Heart left ventricle (tissue), 16 donors: ENCODE results near the gene DBR1. TPM values are rescaled to one million over a fixed set of nuclear protein-coding genes. Genes with fewer than 3 reads are reported as not detected.
A peak's percentile ranks its signal among the peaks of the same experiment; 100 is the strongest.

Source experiments
- ATAC-seq, 4 donors: fragments of 200-7000 bp; cut with Tn5 transposase; one replicate each; pipeline ENCODE4 v1.9.1; 2020 to 2022; ENCODE audit warnings: moderate library complexity in 4 of 4, mild to moderate bottlenecking in 3 of 4, moderate number of reproducible peaks in 1 of 4
- DNase-seq, 5 donors: peaks; one replicate each; pipeline ENCODE4 v3.0.0-alpha.2; 2020
- H3K27ac ChIP-seq, 12 donors: fragments of 200-600 bp; sonication (generic) in 4 of 12; one replicate each; pipeline versions ENCODE4 v1.5.0 to v1.8.0; 2016 to 2022; ENCODE audit warnings: mild to moderate bottlenecking in 2 of 12
- H3K27me3 ChIP-seq, 9 donors: fragments of 200-600 bp; sonication (generic) in 2 of 9; one replicate each; pipeline versions ENCODE4 v1.5.1 to v1.8.0; 2016 to 2022; ENCODE audit warnings: mild to moderate bottlenecking in 3 of 9
- H3K36me3 ChIP-seq, 9 donors: fragments of 200-600 bp; sonication (generic) in 2 of 9; one replicate each; pipeline versions ENCODE4 v1.5.0 to v1.8.0; 2018 to 2022; ENCODE audit warnings: mild to moderate bottlenecking in 2 of 9
- H3K4me1 ChIP-seq, 12 donors: fragments of 200-600 bp; sonication (generic) in 4 of 12; one replicate each; pipeline versions ENCODE4 v1.5.0 to v1.8.0; 2016 to 2022; ENCODE audit warnings: mild to moderate bottlenecking in 3 of 12
- H3K4me3 ChIP-seq, 12 donors: fragments of 200-600 bp; sonication (generic) in 4 of 12; one replicate each; pipeline versions ENCODE4 v1.5.0 to v1.8.0; 2017 to 2022; ENCODE audit warnings: mild to moderate bottlenecking in 9 of 12, moderate library complexity in 4 of 12
- H3K9me3 ChIP-seq, 12 donors: fragments of 200-600 bp; sonication (generic) in 4 of 12; one replicate each; pipeline versions ENCODE4 v1.5.0 to v1.8.0; 2016 to 2022; ENCODE audit warnings: mild to moderate bottlenecking in 1 of 12
- POLR2A ChIP-seq, 2 donors: fragments of 450-650 bp; IDR thresholded peaks; one replicate each; pipeline ENCODE4 v1.6.1; 2017; ENCODE audit warnings: antibody characterized with exemption in 2 of 2, mild to moderate bottlenecking in 2 of 2, moderate library complexity in 2 of 2
- WGBS, 4 donors: extraction: QIAGEN DNeasy Blood & Tissue Kit in 2 of 4; methylation state at CpG; one replicate each; pipeline versions ENCODE4 v1.1.5 to v1.1.7; 2013 to 2018; 5-methylcytosine and 5-hydroxymethylcytosine counted together
- intact Hi-C, 10 donors: fragments of 100-400 bp; cut with DNase I; formaldehyde crosslinking; loops; one replicate each; pipeline versions ENCODE4 v1.11.1 to v1.14.2; 2022
- polyA plus RNA-seq, 2 donors: library from polyadenylated mRNA; stranded (reverse); fragments of 200-250 nt; gene quantifications; one replicate each; pipeline ENCODE4 v1.2.3, GENCODE V29; 2013
- total RNA-seq, 9 donors: library from RNA; depleted of rRNA in 2 of 9; stranded (reverse); fragments of >200 nt in 2 of 9; fragmentation: NEBNext Ultra II Directional in 3 of 9; extraction: Animal tissue kit (Norgen Biotek cat#: 25700) in 3 of 9; gene quantifications; one replicate each; pipeline versions ENCODE4 v1.1.0 to v1.2.4, GENCODE V29; 2016 to 2023
- TF ChIP-seq, protein P1 (sequence below), 12 donors: fragments of 200-600 bp; sonication (generic) in 4 of 12; IDR thresholded peaks; one replicate each; pipeline versions ENCODE4 v1.5.0 to v1.8.0; 2018 to 2022; ENCODE audit warnings: antibody characterized with exemption in 12 of 12, mild to moderate bottlenecking in 5 of 12
- donor health status: ischemic (EF 13 %, LVEDD 7.1; RV severe dilation, severe dysfunction).
- donor health status: healthy with polysubstance abuse.
- donor health status: DM: no; HTN: yes; CAD: no.
- donor health status: DM: no; HTN: no; CAD: no.
- donor health status: ischemic (EF 25% LVEDD 6.9; RV normal size, moderate dysfunction).
- donor health status: ischemic (EF 25% LVEDD 5.7; RV mildly dilated, moderate dysfunction).
- donor health status: healthy.
- donor health status: DM: yes; HTN: yes; CAD: no.
- donor health status: ischemic (EF 35%, LVEDD 5.7; RV mildly dilated, moderate dysfunction).
- donor health status: nonischemic (EF 11% LVEDD 7.7; RV severe dilation, severe dysfunction).
- donor health status: DM: yes; HTN: yes; CAD: no.
- donor health status: PGD.
- donor health status: ischemic (EF 29% LVEDD 5.4; RV normal size, mild dysfunction).
- donor health status: nonischemic (EF 23%, LVEDD 6.1; RV moderate dilation, normal function).

DBR1 gene
- total and polyA plus RNA-seq, 11 donors = 3.2 to 11.0 (median 7.9) TPM

DNA sequence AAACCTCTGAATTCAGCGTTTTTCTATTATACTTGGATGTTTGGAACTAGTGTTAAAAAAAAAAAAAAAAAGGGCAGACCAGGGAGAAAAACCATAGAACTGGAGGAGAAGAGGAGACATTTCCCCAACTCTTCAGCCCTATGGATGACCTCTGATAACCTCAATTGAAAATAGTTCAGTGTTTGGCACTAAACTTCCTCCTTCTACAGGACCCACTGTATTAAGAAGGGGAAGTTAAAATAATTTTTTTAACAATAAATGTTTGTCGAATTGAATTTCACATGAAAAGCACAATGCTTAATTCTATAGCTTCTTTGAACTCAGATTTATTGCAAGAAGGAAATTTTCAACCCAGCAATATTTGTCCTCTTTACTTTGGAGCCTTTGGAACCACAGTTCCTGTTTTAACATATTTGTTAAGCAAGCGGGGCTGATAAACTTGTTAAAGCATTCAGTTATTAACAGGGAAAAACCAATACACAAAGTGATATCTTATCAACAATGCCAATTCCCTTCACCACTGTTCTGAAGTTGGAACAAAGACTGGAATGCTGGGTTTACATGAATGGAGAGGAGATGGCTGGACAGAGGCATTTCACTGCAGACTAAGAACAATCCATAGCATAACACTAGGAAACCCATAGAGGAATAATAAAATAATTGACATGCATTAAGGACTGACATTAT, 39.4 kb downstream of the DBR1 start:
- DNase-seq (no peak), ATAC-seq (peak in 1 of 4 donors; percentile 49)
- Histone ChIP-seq H3K27ac (peak overlapping the region in 1 of 12 donors; percentile 82), H3K36me3 (no peaks in the 10 kb centered on the region), H3K27me3 (no peaks in the 10 kb centered on the region), H3K4me1 (peaks cover 0 to 40% (median 0%) of the 10 kb centered on the region in 12 donors), H3K4me3 (no peak overlapping the region), H3K9me3 (no peaks in the 10 kb centered on the region)
- no peak for TF ChIP-seq POLR2A (IDR thresholded peaks at IDR 0.05)
- TF ChIP-seq, protein P1, sequence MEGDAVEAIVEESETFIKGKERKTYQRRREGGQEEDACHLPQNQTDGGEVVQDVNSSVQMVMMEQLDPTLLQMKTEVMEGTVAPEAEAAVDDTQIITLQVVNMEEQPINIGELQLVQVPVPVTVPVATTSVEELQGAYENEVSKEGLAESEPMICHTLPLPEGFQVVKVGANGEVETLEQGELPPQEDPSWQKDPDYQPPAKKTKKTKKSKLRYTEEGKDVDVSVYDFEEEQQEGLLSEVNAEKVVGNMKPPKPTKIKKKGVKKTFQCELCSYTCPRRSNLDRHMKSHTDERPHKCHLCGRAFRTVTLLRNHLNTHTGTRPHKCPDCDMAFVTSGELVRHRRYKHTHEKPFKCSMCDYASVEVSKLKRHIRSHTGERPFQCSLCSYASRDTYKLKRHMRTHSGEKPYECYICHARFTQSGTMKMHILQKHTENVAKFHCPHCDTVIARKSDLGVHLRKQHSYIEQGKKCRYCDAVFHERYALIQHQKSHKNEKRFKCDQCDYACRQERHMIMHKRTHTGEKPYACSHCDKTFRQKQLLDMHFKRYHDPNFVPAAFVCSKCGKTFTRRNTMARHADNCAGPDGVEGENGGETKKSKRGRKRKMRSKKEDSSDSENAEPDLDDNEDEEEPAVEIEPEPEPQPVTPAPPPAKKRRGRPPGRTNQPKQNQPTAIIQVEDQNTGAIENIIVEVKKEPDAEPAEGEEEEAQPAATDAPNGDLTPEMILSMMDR (IDR thresholded peaks at IDR 0.05) = no peak
- WGBS, 4 donors = 64 to 75% (median 69%) methylated on average over 3 of the region's 3 CpGs
- intact Hi-C loops = no loop called here

DNA sequence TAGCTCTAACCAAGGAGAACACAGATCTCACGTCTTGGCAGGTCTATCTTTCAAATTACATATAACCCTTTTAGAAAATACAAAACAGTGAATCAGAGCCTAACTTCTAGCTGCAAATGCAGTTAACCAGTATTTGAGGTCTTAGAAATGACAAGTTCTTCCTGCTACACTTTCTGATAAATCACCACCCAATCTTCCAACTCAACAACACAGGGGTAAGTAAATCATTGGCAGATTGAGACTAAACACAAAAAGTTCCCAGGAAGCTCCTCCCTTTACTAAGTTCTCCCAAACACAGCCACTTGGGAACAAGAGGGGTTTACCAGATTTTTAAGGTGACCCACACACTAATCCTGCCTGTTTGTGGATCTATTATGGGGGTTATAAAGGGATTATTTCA, 42.5 kb downstream of the DBR1 start, which contains the start of gene A4GNT:
Gene A4GNT, minus strand, starts transcription at position 152 of the 400 bp plus-strand sequence. CDS start 1,134 bp downstream, outside the sequence.
- no peaks in the 10 kb centered on the region for H3K9me3 ChIP-seq
- H3K4me1 ChIP-seq = peaks cover 0 to 23% (median 0%) of the 10 kb centered on the region in 12 donors
- H3K27me3 ChIP-seq = no peaks in the 10 kb centered on the region
- no peak for ATAC-seq
- H3K4me3 ChIP-seq = no peak within 1 kb of the TSS
- intact Hi-C loops = no loop called here
- TF ChIP-seq, protein P1 (IDR thresholded peaks at IDR 0.05) = no peak
- no peak for TF ChIP-seq POLR2A (IDR thresholded peaks at IDR 0.05)
- 77 to 86% (median 84%) methylated on average over 1 of the region's 1 CpG for WGBS, 4 donors
- H3K36me3 ChIP-seq = no peaks in the 10 kb centered on the region
- no peak within 1 kb of the TSS for H3K27ac ChIP-seq
- DNase-seq = no peak

DNA sequence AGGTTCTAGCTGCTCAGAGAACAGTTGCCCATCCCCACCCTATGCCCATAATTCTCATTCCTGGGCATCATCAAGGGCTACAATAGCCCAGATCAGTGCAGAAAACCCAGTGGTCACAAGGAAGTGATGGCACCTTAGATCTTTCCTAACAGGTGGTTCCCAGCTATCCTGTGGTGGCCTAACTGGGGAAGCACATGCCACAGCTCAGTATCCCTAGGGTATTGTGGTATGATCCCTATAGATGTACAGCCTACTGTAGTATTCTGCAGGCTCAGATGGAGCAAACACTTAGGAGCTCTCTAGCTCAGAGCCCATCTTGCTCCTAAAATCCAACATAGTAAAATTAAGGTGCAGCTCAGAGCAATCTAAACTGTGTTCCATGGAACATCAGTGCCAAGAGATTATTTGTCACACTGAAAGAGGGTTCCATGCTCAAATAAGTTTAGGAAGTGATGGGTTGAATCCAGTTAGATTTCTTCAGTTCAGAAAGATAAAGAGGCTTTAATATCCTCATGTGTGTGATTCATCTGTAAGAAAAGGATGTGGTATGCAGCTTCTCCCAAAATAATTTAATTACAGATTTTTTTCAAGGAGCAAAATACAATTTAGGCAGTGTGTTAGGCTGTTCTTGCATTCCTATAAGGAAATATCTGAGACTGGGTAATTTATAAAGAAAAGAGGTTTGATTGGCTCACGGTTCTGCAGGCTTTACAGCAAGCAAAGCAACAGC, 46.9 kb downstream of the DBR1 start:
- no peak for DNase-seq
- no peaks in the 10 kb centered on the region for H3K36me3 ChIP-seq
- intact Hi-C loops = no loop called here
- no peaks in the 10 kb centered on the region for H3K27me3 ChIP-seq
- H3K4me3 ChIP-seq = no peak overlapping the region
- TF ChIP-seq POLR2A (IDR thresholded peaks at IDR 0.05) = no peak
- TF ChIP-seq, protein P1 (IDR thresholded peaks at IDR 0.05) = no peak
- ATAC-seq = no peak
- 81 to 96% (median 87%) methylated on average over 1 of the region's 1 CpG for WGBS, 4 donors
- H3K9me3 ChIP-seq = peaks cover 0 to 4% (median 0%) of the 10 kb centered on the region in 12 donors
- peaks cover 0 to 27% (median 2%) of the 10 kb centered on the region in 12 donors for H3K4me1 ChIP-seq
- no peak overlapping the region for H3K27ac ChIP-seq

DNA sequence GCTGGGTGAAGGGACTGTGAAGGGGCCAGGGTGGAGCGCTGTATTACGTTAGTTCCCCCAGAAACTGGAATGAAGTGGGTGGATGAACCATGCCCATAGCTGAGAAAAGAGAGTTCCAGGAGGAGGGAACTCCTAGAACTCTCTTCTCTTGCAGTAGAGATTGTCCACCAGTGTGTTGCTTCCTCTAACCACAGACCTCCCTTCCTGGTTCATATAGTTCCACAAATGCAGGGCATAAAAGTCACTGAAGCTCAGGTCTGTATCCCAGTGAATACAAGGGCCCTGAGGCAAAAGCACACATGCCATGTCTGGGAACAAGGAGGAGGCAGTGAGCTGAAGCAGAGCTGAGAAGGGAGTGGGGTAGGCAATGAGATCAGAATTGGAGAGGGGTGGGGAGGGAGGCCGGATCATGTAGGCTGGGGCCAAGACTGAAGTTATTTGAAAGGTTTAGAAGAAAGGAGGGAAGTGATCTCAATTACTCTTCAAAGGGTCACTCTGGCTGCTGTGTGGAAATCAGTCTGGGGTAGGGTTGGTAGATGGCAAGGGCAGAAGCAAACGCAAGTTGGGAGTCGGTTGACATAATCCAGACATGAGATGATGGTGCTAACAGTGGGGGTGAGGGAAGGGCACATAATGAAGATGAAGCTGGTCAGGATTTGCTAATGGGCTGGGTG, 49.0 kb downstream of the DBR1 start:
- intact Hi-C loops = no loop called here
- ATAC-seq (peak; percentile 59 to 86 (median 82)), DNase-seq (peak in 1 of 5 donors; percentile 28)
- TF ChIP-seq, protein P1 (IDR thresholded peaks at IDR 0.05) = no peak
- TF ChIP-seq POLR2A (IDR thresholded peaks at IDR 0.05) = no peak
- Histone ChIP-seq H3K27ac (peak overlapping the region in 6 of 12 donors; percentile 1 to 73 (median 19)), H3K9me3 (peaks cover 0 to 4% (median 0%) of the 10 kb centered on the region in 12 donors), H3K4me1 (peaks cover 0 to 27% (median 2%) of the 10 kb centered on the region in 12 donors), H3K27me3 (no peaks in the 10 kb centered on the region), H3K4me3 (no peak overlapping the region), H3K36me3 (no peaks in the 10 kb centered on the region)
- 33 to 42% (median 37%) methylated on average over 5 of the region's 5 CpGs for WGBS, 4 donors
